Measurements from ENCODE around the gene BRWD1.

Gene BRWD1

DNA sequence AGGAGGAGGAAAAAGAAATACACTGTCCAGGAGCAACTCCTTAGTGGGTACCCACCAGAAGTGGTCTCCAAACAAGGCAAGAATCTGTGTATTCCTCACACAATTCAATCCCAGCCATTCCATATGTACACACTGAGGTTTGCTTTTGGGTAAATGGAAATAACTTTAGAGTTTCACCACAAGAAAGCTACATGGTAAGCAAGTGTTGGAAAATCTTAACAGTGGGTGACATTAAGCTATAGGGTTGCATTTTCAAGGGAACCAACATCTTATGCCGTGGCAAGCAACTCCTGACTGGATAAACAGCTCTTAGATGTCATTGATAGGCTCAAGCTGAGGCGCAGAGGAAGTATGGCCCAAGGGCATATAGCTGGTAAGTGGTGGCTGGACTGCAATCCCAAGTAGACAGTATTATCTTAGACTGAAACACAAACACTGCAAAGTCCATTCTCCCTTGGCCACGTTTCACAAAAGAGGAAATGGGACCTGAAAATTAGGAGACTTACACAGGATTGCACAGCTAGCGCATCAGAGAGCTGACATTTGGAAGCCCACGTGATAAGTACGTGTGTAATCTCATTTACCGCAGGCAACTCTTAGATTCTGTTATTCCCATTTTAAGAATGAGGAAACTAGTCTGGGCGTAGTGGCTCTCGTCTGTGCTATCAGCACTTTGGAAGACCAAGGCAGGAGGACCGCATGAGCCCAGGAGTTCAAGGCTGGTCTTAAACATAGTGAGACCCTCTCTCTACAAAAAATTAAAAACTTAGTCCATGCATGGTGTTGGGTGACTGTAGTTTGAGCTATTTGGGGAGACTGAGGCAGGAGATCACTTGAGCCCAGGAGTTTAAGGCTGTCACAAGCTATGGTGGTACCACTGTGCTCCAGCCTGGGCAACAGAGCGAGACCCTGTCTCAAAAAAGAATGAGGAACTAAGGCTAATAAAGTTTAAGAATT is 4.0 kb upstream of the BRWD1 start:
- Histone ChIP-seq H3K27ac (replicated peaks; ENCODE audit: low read length) (no peak overlapping the region), H3K9ac (ENCODE audit: low read depth, low read length, poor library complexity) (no peak overlapping the region)

DNA sequence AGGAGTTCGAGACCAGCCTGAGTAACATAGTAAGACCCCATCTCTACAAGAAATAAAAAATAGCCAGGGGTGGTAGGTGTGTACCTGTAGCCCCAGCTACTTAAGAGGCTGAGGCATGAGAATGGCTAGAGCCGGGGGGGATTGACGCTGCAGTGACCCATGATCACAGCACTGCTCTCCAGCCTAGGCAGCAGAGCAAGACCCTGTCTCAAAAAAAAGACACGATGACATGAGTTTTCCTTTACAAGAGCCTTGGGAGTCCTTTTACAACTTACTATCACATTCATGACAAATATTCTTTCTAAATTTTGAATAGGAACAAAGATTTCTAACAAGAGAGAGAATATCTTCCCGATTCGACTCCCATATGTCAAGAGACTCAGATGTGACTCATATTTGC is 3.3 kb upstream of the BRWD1 start:
- Histone ChIP-seq H3K36me3 (replicated peaks in 1 of 2; ENCODE audit: control insufficient read depth in 2 of 2, insufficient read depth in 2 of 2, low read length in 2 of 2) (peaks cover 0 to 5% of the 10 kb centered on the region in 2 donors), H3K4me2 (ENCODE audit: insufficient read depth, low read length, poor library complexity, severe bottlenecking) (no peak overlapping the region), H3K27me3 (ENCODE audit: control insufficient read depth in 3 of 3, insufficient read depth in 3 of 3, low read depth in 1 of 3, low read length in 3 of 3) (no peaks in the 10 kb centered on the region), H2BK12ac (ENCODE audit: low read length) (no peak overlapping the region), H2BK120ac (ENCODE audit: low read depth, low read length) (no peak overlapping the region), H3K9ac (ENCODE audit: low read depth, low read length, poor library complexity) (no peak overlapping the region), H2AFZ (ENCODE audit: low read length) (no peak overlapping the region), H4K8ac (ENCODE audit: low read depth, low read length) (no peak overlapping the region), H3K18ac (ENCODE audit: low read length) (no peak overlapping the region), H2BK15ac (ENCODE audit: low read length) (no peak overlapping the region), H2AK5ac (ENCODE audit: low read depth, low read length) (no peak overlapping the region), H4K91ac (ENCODE audit: low read depth, low read length, poor library complexity) (no peak overlapping the region), H3K4ac (ENCODE audit: low read length) (no peak overlapping the region), H3K27ac (replicated peaks; ENCODE audit: low read length) (no peak overlapping the region), H3K23ac (ENCODE audit: low read depth, low read length, poor library complexity) (no peak overlapping the region), H3K14ac (ENCODE audit: low read length) (no peak overlapping the region), H2BK5ac (ENCODE audit: low read length) (no peak overlapping the region), H3K79me1 (ENCODE audit: low read depth, low read length) (peaks cover 2% of the 10 kb centered on the region), H3K4me3 (ENCODE audit: low read length in 2 of 2) (no peak overlapping the region), H3K9me3 (replicated peaks in 1 of 2; ENCODE audit: control insufficient read depth in 2 of 2, insufficient read depth in 1 of 2, low read depth in 1 of 2, low read length in 2 of 2) (no peaks in the 10 kb centered on the region), H3K4me1 (ENCODE audit: control insufficient read depth in 2 of 2, insufficient read depth in 1 of 2, low read depth in 1 of 2, low read length in 2 of 2) (peaks cover 2 to 9% of the 10 kb centered on the region in 2 donors)
- no CpG with 5 or more reads among the region's 6 CpGs for WGBS, 2 donors (ENCODE audit: extremely low coverage in 2 of 2, insufficient read length in 2 of 2, insufficient replicate concordance in 1 of 2)
- DNase-seq (ENCODE audit: low spot score) = no peak

More for the DNA sequence above, 4.0 kb upstream of the BRWD1 start:
- Histone ChIP-seq H4K8ac (ENCODE audit: low read depth, low read length) (no peak overlapping the region), H3K4me2 (ENCODE audit: insufficient read depth, low read length, poor library complexity, severe bottlenecking) (no peak overlapping the region), H3K4me3 (ENCODE audit: low read length in 2 of 2) (no peak overlapping the region), H3K4ac (ENCODE audit: low read length) (no peak overlapping the region), H3K27me3 (ENCODE audit: control insufficient read depth in 3 of 3, insufficient read depth in 3 of 3, low read depth in 1 of 3, low read length in 3 of 3) (no peaks in the 10 kb centered on the region), H2BK15ac (ENCODE audit: low read length) (no peak overlapping the region), H2BK5ac (ENCODE audit: low read length) (no peak overlapping the region), H2AK5ac (ENCODE audit: low read depth, low read length) (no peak overlapping the region), H3K14ac (ENCODE audit: low read length) (no peak overlapping the region), H2BK12ac (ENCODE audit: low read length) (no peak overlapping the region), H2AFZ (ENCODE audit: low read length) (no peak overlapping the region), H3K23ac (ENCODE audit: low read depth, low read length, poor library complexity) (no peak overlapping the region), H3K36me3 (replicated peaks in 1 of 2; ENCODE audit: control insufficient read depth in 2 of 2, insufficient read depth in 2 of 2, low read length in 2 of 2) (no peaks in the 10 kb centered on the region), H3K79me1 (ENCODE audit: low read depth, low read length) (peaks cover 2% of the 10 kb centered on the region), H2BK120ac (ENCODE audit: low read depth, low read length) (no peak overlapping the region), H3K4me1 (ENCODE audit: control insufficient read depth in 2 of 2, insufficient read depth in 1 of 2, low read depth in 1 of 2, low read length in 2 of 2) (peaks cover 2 to 5% of the 10 kb centered on the region in 2 donors), H4K91ac (ENCODE audit: low read depth, low read length, poor library complexity) (no peak overlapping the region), H3K9me3 (replicated peaks in 1 of 2; ENCODE audit: control insufficient read depth in 2 of 2, insufficient read depth in 1 of 2, low read depth in 1 of 2, low read length in 2 of 2) (no peaks in the 10 kb centered on the region), H3K18ac (ENCODE audit: low read length) (no peak overlapping the region)
- DNase-seq (ENCODE audit: low spot score) = no peak
- no CpG with 5 or more reads among the region's 11 CpGs for WGBS, 2 donors (ENCODE audit: extremely low coverage in 2 of 2, insufficient read length in 2 of 2, insufficient replicate concordance in 1 of 2)

DNA sequence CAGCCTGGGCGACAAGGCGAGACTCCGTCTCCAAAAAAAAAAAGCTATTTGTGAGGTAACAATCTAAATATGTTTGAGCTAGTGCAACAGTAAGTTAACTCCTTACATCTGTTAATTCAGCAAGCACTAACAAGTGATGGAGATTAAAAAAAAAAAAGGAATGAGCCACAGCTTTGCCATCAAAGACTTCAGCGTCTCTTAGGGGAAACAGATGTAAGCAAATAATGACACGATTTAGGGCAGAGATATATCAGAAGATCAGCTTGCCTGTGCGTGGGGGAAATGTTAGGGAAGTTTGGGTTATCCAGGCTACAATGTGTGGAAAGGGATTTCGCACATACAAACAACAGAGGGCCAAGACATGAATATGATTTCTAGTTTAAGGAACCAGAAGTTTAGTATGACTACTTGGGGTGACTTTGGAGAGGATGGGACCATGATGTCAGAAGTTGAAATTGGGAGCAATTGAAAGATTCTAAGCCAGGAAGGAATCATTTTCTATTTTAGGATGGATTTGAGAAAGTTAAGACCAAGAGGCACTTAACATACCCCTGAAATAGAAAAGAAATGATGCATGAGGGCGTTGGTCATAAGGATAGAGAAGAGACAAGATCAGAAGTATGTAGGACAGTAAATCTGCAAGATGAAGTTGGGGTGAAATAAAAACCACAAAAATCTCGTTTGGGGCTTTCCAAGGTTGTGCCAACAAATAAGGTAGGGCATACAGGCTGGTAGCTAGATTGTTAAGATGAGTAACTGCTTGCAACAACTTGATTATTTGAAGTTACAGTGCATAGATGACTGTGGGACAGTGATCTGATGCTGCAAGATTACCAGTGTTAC is 2.4 kb upstream of the BRWD1 start:
- Histone ChIP-seq H3K4me1 (ENCODE audit: control insufficient read depth in 2 of 2, insufficient read depth in 1 of 2, low read depth in 1 of 2, low read length in 2 of 2) (peaks cover 2 to 9% of the 10 kb centered on the region in 2 donors), H3K27me3 (ENCODE audit: control insufficient read depth in 3 of 3, insufficient read depth in 3 of 3, low read depth in 1 of 3, low read length in 3 of 3) (no peaks in the 10 kb centered on the region), H2BK120ac (ENCODE audit: low read depth, low read length) (no peak overlapping the region), H3K4me3 (ENCODE audit: low read length in 2 of 2) (no peak overlapping the region), H4K8ac (ENCODE audit: low read depth, low read length) (no peak overlapping the region), H2BK12ac (ENCODE audit: low read length) (no peak overlapping the region), H3K23ac (ENCODE audit: low read depth, low read length, poor library complexity) (no peak overlapping the region), H3K9ac (ENCODE audit: low read depth, low read length, poor library complexity) (no peak overlapping the region), H2AFZ (ENCODE audit: low read length) (no peak overlapping the region), H4K91ac (ENCODE audit: low read depth, low read length, poor library complexity) (no peak overlapping the region), H3K4ac (ENCODE audit: low read length) (no peak overlapping the region), H2BK15ac (ENCODE audit: low read length) (no peak overlapping the region), H3K79me1 (ENCODE audit: low read depth, low read length) (peaks cover 2% of the 10 kb centered on the region), H2AK5ac (ENCODE audit: low read depth, low read length) (no peak overlapping the region), H3K9me3 (replicated peaks in 1 of 2; ENCODE audit: control insufficient read depth in 2 of 2, insufficient read depth in 1 of 2, low read depth in 1 of 2, low read length in 2 of 2) (no peaks in the 10 kb centered on the region), H3K36me3 (replicated peaks in 1 of 2; ENCODE audit: control insufficient read depth in 2 of 2, insufficient read depth in 2 of 2, low read length in 2 of 2) (peaks cover 0 to 15% of the 10 kb centered on the region in 2 donors), H3K18ac (ENCODE audit: low read length) (no peak overlapping the region), H3K27ac (replicated peaks; ENCODE audit: low read length) (no peak overlapping the region), H2BK5ac (ENCODE audit: low read length) (no peak overlapping the region), H3K14ac (ENCODE audit: low read length) (no peak overlapping the region), H3K4me2 (ENCODE audit: insufficient read depth, low read length, poor library complexity, severe bottlenecking) (no peak overlapping the region)
- no CpG with 5 or more reads among the region's 9 CpGs for WGBS, 2 donors (ENCODE audit: extremely low coverage in 2 of 2, insufficient read length in 2 of 2, insufficient replicate concordance in 1 of 2)
- DNase-seq (ENCODE audit: low spot score) = no peak
